Fibroblast of lung (primary cell): ENCODE results near the gene CTBS.

Source experiments
- CTCF ChIP-seq, 2 donors: IDR thresholded peaks in 1 of 2; conservative IDR thresholded peaks in 1 of 2; 1 replicate in 1 of 2; 2 replicates in 1 of 2; pipeline ENCODE4 v1.5.1; 2011 to 2012; ENCODE audit warnings: low read length in 2 of 2, control low read depth in 1 of 2, inconsistent platforms in 1 of 2, low read depth in 1 of 2, mild to moderate bottlenecking in 1 of 2
- EZH2 ChIP-seq: IDR thresholded peaks from 2 replicates; pipeline ENCODE4 v1.5.1; 2012; ENCODE audit warnings: low read length, control low read depth, mild to moderate bottlenecking; ENCODE audit errors: missing control alignments

- TF ChIP-seq CTCF (conservative IDR thresholded peaks at IDR 0.05 in 1 of 2, IDR thresholded peaks at IDR 0.05 in 1 of 2; ENCODE audit: low read depth in 1 of 2, low read length in 2 of 2) (peak in 1 of 2 donors; percentile 11), EZH2 (no peak)
These were observed 32.6 kb downstream of the CTBS start for GRCh38 chr1:84541679-84542078.
